NOMO-1 treated with DMSO at 0.1 percent for 48 hours (cell line): Measurements from ENCODE around the gene AIDA.
"Not testable (repeated sequence)": the region's sequence is repeated elsewhere in the genome, so short reads cannot be mapped to it uniquely, and the experiment has no call there.

Experiments
- DNase-seq: peaks from one replicate; lab custom pipeline; 2025; ENCODE audit not compliant: unreplicated experiment; lab: John Stamatoyannopoulos, UW

Gene AIDA, protein sequence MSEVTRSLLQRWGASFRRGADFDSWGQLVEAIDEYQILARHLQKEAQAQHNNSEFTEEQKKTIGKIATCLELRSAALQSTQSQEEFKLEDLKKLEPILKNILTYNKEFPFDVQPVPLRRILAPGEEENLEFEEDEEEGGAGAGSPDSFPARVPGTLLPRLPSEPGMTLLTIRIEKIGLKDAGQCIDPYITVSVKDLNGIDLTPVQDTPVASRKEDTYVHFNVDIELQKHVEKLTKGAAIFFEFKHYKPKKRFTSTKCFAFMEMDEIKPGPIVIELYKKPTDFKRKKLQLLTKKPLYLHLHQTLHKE

DNA sequence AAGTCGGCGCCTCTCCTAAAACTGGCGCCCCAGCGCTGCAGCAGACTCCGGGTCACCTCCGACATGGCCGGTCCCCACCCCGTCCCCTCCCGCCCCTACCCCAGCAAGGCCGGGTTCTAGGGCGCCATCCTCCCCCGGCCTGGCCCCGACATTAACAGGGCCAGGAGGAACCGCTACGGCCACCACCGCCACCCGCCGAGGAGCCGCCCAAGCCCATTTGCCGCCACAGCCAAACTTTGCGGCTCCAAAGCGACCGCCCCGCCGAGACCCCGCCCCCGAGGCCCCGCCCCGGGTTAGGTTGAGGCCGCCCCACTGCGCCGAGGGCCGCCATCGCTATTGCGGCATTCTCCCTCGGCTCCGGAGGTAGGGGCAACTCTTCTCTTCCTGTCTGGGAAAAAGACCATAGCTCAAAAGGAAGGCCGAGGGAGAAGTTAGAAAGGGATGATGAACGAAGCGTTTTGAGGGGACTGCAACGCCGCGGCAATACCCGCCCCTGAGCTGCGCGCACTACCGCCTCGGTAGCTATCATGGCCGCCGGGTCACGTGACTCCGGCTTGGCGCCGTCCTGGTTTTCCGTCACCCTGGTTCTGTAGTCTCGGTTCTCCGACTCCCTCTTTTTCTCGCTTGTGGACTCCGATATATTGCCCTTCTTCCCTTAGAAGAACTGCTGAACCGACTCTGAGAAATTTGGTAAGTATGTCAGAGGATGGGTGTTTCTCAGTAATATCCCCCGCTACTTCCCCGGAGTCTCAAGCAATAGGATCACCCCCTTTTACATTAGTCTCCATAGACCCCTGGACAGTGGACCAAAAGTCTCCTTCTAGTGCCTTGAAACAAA is at the start of gene AIDA, which contains the start of gene BROX:
Gene AIDA (minus strand): TSS at position 239 of the 838 bp plus-strand sequence. CDS start 174 bp downstream, at position 65.
Gene BROX (plus strand): TSS at position 312 of the 838 bp plus-strand sequence. CDS start 3,136 bp downstream, outside the sequence.
- peak; percentile 76 for DNase-seq

DNA sequence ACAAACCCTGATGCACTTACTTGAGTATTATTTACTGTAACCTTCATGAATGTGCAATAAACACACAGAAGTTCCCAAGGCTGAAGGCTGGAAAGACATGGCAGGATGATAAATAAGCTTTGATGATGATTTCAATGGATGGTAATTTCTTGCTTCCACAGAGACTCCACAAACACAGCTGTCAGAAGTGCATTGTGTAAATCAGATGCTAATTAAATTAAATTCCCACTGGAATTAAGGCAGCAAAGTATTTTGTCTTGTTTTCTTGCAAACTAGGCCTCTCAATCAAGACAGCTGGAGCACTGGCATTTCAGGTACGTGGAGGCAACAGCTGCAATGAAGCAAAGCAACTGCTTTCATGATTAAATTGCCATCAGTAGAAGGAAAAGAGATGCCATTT is 48.8 kb upstream of the AIDA start:
- no peak for DNase-seq

DNA sequence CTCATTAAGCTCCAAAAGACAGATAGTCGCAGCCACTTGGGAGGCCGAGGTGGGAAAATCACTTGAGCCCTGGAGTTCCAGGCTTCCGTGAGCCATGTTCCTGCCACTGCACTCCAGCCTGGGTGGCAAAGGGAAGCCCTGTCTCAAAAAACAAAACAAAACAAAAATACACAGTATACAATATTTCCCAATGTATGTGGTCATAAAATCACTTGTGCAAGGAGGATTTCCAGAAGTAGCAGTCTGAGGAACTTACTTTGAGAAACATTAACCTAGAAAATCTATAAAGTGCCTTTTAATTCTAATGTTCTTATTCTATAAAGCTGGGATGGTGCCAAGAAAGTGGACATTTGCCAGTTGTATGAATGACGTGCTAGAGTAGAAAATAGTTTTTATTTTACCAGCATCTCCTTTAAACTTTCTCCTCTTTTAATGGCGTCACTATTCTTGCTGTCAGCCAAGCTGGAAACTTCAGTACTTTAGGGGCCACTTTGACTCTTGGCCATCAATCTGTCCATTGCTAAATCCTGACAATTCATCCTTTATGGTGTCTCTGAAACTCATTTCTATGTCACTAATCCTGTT is 47.3 kb upstream of the AIDA start:
- DNase-seq, result no peak

DNA sequence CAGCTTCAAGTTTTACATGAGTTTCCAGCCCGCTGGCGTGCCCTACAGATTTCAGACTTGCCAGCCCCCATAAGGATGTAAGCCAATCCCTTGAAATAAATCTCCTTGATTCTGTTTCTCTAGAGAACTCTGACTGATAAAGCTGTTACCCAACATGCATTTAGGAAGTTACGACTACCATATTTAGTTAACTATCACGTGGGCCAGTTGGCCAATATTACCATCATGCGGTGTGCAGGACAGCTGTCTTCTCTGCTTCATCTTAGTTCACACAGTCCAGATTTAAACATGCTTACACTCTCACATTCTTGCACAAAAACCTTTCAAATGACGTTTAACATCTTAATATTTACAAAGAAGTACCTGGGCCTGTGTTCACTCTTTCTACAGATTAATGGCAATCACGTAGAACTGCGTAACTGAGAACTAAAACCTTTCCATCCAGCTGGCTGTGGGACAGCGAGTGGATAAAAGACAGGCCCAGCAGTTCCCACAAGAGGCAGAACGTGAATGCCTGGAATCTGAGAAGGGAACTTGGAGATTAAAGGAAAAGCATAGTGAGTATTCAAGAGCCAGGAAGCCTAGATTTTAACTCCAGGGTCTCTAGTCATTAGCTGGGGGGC is 45.5 kb upstream of the AIDA start:
- DNase-seq, result no peak

DNA sequence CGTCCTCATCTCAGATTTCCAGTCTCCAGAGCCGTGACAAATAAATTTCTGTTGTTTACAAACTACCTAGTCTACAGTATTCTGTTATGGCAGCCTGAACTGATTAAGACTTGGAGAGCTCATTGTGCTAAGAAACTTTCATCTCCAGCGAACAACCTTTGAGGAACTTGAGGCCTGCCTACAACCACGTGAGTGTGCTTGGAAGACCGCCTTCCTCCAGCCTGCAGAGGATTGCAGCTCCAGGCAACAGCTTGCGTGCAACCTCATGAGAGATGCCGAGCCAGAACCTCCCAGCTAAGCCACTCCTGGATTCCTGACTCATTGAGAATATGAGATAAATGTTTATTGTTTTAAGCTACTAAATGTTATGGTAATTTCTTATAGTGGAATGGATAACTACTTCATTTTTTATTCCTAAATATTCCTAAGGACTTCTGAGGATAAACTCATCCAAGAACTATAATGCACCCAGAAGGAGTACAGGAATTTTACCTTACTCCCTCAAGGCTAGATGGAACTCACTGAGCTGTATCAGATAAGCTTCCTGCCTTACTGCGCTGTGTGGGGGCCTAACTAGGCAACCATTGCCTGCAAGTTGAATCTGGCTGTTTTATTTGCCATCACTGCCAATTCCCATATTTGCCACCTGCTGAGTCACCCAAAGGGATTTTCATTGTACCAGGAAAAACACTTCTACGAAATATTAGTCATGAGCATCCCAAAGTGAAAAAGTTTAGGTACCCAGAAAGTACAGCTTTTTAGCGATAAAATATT is 42.3 kb upstream of the AIDA start:
- no peak for DNase-seq

DNA sequence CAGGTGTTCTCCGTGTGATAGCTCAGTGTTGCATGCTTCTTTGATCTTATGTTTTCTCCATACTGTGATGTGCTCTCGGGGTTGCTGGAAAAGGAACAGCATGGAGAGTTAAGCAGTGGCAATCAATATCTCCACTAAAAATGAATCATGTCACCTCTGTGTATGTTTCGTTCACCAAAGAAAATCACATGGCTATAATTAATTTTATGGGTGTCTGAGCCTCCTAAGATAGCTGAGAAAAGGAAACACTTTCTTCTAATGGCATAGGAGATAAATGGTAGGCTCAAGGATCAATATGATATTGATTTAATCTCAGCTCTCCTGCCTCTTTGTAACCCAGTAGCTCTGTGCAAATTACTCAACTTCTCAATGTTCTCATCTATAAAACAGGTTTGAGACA is 39.0 kb upstream of the AIDA start:
- DNase-seq, result no peak

DNA sequence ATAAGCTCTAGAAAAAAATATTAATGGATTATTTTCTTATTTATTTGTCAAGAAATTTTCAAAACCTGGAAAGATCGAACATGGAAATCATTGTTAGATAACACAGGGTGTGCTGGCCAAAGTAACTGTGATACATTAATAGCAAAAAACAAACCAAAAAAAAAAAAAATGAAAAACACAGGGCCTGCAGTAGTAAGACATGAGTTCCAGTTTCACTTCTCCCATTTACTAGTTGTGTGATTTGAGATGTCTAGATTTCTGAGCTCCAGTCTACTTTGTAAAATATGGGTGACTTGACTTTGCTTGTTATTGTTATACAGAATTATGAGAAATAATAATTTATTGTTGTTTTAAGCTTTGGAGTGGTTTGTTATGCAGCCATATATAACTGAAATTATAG is 38.4 kb upstream of the AIDA start:
- peak; percentile 51 for DNase-seq

DNA sequence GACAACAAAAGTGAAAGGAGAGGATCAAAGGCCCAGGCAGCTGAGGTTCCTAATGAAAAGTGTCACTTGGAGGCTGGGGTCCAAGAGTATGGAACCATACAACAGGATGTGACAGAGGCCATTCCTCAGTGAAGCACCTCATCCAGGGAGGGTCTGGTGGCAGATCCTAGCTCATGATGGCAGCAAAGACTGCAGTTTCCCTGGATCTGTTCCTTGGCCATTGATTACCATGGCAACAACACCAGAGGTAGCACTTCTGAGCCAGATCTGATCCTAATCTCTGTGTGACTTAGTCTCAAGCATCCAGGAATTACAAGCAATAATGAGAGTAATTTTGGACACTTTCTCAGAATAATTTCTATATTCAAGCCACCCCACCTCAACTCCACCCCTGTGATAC is 37.6 kb upstream of the AIDA start:
- DNase-seq, result no peak

DNA sequence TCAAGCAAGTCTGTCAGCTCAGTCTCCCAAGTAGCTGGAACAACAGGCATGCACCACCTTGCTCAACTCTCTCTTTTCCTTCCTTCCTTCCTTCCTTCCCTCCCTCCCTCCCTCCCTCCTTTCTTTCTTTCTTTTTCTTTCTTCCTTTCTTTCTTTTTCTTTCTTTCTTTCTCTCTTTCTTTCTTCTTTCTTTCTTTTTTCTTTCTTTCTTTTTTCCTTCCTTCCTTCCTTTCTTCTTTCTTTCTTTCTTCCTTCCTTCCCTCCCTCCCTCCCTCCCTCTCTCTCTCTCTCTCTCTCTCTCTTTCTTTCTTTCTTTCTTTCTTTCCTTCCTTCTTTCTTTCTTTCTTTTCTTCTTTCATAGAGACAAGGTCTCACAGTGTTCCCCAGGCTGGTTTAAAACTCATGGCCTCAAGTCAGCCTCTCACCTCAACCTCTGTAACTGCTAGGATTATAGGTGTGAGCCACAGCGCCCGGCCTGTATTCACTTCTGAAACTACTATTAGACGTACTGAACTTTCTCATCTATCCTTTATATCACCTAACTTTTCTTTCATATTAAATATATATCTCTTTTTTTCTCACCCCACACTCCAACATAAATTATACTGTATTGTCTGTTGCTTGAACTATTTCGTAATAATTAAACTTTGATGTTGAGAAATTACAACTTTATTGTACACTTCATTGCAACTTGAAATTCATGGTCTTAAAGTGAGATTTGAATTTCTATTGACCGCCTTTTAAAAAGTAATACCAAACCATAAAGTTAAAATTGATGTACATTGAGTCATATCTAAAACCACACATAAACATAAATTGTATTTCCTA is 29.6 kb upstream of the AIDA start:
- not testable (repeated sequence) for DNase-seq

DNA sequence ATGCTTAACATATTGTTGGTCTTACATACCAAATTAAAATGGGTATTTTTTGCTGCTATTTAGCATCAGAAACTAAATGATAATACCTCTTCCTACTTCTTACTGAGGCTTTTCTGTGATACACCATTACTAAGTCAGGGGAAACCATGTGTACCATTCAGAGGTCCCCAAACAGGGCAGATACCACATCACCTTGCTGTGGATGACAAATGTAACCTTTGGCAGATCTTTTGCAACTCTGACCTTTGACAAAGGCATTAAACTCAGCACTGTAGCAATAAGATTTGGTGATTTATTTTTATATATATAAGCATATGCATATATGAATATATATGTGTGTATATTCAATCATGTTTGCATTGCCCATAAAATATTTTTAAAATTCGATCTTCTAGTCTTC is 27.6 kb upstream of the AIDA start:
- DNase-seq, result no peak

DNA sequence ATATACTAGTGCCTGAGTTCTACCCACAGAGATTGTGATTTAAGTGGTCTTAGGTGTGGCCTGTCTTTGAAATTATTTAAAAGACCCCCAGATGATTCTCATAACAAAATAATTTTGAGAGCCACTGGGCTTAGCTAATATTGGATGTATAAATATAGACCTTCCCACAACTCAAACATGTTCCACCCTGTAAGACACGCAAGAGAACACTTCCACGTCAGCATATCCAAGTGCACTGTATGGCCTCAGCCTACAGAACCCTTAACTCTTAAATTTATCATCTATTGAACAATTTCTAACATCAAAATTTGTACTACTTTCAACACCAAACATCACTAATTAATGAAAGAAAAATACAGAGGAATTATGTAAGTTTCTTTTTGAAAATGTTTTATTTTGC is 27.2 kb upstream of the AIDA start:
- DNase-seq, result no peak

DNA sequence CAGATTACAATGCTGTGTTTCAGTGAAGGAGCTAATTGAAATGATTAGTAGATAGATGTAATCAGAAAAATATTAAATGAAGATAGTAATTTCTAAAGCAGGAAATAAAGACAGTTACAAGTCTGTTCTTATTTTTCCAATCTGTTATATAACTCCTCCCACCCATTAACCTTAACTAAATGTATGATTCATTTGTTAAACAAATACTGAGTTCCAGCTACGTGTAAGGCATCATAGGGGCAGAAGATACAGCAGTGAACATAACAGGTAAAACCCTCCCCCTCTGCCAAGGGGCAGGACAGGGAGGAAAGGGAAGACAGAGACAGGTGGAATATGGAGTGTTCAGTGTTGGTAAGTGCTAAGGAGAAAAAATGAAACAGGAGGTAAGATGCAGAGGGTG is 24.7 kb upstream of the AIDA start, which contains the start of gene FAM177B:
Gene FAM177B (plus strand): TSS at position 231 of the 400 bp plus-strand sequence. CDS start 9,344 bp downstream, outside the sequence.
- DNase-seq, result no peak

DNA sequence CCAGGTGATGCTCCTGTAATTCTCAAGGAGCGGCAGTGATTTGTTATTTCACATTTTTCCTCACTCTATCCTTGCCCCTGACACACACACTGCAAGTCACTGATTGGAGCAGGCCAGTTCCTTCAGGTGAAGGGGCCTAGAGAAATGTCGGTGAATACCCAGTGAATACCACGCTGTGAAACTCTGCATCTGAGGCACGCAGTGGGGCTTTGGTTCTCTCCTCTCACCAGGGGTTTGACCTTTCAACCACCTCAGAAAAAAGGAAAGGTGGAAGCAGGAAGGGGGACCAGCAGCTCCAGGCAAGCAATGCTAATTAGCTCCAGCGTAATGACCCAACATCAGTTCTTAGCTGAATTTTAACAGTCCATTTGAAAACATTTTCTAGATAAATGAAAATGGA is 24.2 kb upstream of the AIDA start:
- no peak for DNase-seq

DNA sequence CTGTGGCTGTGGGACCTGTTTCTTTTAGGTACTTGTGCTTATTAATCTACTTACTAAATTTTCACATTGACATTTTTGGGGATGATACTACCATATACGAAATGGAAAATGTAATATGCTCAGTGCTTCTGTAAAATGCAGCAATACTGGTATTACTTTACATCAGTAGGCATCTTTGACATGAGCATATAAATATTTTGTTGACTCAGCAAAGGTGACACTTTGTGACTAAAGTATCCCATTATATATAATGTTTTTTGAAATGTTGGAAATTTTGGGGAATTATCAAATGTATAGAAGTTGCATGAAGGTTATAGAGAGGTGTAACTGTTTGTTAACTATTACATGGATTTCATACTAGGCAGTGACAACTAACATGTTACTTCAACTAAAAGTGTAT is 22.4 kb upstream of the AIDA start:
- DNase-seq, result no peak

DNA sequence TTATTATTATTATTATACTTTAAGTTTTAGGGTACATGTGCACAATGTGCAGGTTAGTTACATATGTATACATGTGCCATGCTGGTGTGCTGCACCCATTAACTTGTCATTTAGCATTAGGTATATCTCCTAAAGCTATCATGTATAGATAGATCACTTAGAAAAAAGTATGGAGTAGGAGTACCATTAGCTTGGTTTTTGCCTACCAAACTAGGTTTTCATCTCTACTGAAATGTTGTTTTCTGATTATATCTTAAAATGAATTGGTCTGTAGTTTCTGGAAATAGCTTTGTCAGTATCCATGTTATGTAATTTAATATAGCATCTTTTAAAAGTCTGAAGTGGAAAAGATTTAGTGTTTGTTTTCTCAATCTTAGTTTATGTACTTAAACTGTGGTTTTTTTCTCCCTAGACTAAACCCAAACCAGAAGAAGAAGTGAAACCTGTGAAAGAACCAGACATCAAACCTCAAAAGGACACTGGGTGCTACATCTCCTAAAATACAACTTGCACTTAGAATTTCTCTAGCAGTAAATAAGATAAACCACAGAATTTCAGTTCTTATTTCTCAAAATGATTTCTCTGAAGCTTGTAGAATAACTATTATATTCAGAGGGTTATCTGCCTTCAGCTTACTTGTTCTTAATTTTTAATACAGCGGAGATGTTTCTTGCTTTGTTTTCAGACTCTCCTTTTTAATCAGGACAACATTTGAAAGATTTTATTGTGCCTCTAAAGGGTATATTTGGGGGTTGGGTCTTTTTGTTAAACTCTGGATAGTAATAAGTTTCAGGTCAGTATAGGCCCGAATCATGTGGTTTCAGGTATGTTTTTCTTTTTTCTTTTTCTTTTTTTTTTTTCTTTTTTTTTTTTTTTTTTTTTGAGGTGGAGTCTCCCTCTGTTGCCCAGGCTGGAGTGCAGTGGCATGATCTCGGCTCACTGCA is 20.2 kb upstream of the AIDA start:
- peak; percentile 94 for DNase-seq

DNA sequence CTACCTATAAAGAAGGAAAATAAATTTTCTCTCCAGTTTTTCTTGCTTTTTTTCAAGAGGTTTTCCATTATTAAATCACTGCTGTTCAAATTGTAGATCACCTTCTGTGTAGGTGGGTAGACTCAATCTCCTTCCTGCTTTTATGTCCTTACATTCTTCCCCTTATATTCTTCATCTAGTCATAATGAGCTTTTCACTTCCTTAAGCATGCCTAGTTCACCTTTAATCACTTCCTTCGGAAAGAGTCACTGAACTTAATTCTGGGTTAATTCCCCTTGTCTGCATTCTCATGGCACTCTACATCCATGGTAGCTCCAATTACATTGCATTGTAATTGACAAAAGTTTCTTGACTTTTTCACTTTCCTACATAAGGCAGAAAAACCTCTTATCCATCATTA is 18.6 kb upstream of the AIDA start:
- DNase-seq, result no peak

DNA sequence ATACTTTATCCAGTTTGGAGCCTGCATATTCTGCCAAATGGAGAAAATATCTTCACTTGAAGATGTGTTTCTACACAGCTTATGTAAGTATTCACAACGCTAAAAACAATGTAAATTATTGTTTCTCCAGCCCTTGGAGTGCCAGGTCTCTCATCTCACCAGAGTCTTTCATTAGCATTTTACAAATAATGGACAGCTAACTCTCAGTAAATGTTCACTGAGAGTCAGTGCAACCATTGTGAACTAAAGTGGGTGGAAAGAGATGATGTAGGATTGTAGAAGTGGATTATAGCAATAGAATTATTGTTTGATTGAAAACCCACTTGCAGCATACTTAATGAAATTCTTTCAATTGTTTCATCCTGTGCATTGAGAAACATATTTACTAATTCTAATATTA is 16.5 kb upstream of the AIDA start:
- no peak for DNase-seq

DNA sequence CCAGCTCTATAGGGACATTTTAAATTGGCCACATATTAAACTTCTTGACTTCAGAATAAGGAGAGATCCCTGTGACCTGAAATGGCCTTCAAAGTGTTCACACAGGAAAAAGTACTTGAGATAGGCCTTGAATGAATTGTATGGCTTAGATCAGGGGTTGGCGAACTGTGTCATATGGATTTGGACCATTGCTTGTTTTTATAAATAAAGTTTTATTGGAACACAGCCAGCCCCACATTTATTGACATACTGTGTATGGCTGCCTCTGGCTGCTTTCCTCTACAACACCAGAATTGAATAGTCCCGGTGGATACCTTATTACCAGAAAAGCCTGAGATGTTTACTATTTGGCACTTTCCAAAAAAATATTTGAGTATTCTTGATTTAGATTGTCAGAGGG is 4.1 kb upstream of the AIDA start:
- DNase-seq, result no peak
